HG02571 (cell line): Measurements from ENCODE around the gene RIMS1.

Experiments
- ATAC-seq: cut with Tn5 transposase; IDR thresholded peaks from one replicate; pipeline ENCODE4 v1.9.1; 2021; ENCODE audit warnings: mild to moderate bottlenecking, moderate library complexity; ENCODE audit not compliant: unreplicated experiment

The RIMS1 gene

DNA sequence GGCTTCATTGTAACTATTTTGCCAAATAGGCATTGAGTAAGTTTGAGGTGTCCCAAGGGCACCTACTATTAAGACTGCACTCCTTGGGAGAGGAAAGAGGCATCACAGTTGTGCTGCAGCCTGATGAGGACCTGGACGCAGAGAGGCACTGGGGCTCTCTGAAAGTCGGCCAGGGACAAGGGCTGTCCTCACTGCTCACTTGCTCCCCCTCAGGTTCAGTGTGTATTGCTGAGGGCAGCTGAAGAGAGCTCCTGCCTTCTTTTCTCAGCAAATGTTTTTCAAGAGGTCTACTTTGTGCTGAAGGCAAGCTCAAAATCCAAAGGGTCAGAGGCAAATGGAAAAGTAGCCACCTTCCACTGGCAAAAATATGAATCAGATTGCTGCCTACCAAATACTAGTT, 331.8 kb downstream of the RIMS1 start:
- peak; percentile 65 for ATAC-seq

DNA sequence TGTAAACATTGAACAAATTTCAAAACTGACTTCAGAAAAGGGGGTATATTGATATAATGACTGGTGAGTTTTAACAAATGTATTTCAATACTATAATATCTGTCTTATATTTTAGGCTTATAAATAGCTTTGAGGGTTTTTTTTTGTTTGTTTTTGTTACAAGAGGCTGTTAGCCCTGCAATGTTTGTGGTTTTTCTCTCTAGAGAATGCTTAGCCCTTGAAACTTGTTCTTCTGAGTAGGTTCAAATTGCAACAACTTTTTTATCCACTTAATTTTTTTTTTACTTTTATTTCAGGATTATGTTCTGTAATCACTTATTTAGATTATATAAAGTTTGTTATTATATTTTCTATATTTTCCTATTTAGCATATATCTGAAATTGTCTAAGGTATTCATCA, 333.2 kb downstream of the RIMS1 start:
- ATAC-seq: no peak

DNA sequence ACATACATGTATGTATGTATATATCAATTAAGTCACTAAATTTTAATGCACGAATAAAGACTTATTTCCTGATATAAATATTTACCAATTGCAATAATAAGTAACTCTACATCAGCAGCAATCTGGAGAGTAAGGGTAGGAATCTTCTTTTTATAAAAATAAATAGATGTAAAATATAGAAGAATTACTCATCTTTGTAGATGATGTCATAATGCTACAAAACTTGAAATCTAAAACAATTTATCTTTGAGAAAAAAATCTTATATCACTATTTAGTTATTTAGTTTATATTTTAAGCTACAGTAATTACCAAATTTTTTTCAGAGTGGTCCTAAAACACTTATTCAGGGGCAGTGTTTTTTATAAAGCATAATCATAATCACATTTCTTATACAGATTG, 351.7 kb downstream of the RIMS1 start:
- no peak for ATAC-seq

DNA sequence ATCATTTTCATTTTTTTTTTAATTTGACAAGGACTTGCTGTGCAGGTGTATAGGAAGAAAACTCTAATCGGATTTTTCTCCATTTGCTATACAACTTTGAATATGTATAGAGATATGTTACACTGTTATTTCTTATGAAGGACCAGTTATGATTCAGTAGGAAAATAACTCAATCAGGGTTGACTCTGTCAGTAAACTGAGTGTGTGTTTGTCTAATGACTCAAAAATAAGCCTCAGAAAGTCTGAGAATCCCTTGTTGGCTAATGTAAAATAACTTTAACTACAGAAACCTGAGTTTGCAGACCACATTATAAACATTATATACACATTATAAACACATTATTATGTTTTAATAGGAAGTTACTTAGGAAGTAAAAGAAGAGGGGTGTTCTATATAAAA, 352.6 kb downstream of the RIMS1 start:
- no peak for ATAC-seq

DNA sequence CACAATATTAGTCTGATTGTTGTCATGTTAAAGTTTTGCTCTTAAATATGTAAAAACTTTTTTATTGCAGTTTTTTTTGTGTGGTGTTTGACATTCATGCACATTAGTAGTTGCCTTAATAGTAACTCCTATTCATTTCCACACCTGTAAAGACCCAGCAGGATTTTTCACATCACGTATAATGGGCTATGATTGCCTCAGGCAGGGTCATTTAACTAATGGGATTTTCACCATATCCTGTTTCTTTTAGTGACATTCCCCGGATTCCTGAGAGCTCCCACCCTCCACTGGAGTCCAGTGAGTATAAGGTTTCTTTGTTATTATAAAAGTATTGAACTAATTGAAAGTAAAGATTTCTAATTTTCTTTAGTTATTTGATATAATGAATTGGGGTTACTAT, 359.2 kb downstream of the RIMS1 start:
- ATAC-seq: no peak

DNA sequence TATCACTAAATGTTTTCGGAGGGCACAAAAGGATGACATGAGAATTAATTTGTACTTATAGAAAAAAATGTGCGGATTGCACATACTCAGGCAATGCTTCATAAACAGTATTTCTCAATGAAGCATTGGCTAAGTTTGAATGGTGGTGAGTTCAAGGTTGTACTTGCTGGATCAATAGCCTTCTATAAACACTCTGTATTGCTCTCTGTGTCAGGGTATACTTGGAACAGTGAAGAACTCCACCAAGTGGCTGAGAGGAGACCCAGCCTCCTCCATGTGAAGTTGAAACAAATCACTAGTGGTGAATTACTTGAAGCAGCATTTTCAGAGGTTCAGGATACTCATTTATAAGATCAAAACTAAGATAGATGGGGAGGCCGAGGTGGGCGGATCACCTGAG, 360.6 kb downstream of the RIMS1 start:
- ATAC-seq: no peak

DNA sequence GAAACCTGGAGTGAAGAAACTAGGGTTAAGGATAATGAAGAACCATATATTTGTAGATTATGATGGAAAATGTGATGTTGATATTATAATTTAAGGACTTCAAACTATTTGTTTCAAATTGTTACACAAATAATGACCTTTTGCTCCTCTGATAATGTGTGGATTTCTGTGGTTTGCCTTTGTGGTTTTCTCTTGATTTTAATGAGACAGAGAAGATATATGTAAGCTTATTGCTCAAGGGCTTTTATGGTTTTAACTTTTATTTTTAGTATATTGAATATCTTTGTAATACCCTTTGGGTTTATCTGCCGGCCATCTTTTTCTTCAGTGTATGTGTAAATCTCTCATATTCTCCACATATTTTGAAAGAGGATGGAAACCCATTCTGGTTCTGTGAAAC, 362.3 kb downstream of the RIMS1 start:
- no peak for ATAC-seq

DNA sequence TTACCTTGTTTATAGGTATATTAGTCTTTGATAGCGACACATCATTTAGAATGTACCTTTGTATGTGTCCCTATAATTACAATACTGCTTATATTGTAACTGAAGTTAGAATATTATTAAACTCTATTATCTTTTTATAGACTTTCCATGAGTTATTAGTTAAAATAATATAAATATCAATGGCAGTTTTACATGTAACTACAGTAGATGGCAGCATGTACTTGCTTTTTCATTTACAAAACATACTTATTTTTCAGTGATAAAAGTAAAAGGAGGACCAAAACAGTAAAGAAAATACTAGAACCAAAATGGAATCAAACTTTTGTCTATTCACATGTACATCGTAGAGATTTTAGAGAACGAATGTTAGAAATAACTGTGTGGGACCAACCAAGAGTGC, 364.3 kb downstream of the RIMS1 start:
- ATAC-seq: no peak

DNA sequence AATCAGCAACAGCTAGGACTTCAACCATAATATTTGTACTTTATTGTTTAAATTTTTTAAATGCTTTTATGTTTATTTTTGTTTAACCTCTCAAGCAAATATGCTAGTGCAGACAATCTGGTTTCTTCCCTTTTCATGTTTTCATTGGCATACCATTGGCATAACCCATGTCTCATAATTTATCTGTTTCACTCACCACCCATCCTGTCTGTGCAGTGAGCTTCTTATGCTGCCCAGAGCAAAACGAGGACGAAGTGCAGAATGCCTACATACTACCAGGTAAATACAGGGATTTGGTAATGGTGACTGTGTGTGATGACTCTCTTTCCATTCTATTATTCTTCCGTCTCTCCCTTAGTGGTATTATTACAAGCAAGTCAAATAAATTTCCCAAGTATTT, 374.1 kb downstream of the RIMS1 start:
- no peak for ATAC-seq

DNA sequence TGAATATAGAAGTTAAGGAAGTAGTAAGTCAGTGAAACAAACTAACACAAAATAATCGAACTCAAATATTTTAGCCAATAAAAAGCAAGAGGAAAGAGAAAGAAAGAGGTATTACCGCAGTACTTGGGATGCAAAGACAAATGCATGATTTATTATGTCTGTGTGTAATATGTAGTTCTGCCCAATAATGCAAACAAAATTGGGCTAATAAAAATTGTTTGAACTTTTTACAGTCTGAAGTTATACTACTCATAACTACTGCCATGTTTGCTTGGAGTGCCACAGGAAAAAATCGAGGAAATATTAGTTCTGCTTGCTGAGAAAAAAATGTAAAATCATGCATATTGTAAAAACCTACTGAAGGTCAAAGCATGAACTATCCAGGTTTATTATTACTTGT, 375.2 kb downstream of the RIMS1 start:
- no peak for ATAC-seq

DNA sequence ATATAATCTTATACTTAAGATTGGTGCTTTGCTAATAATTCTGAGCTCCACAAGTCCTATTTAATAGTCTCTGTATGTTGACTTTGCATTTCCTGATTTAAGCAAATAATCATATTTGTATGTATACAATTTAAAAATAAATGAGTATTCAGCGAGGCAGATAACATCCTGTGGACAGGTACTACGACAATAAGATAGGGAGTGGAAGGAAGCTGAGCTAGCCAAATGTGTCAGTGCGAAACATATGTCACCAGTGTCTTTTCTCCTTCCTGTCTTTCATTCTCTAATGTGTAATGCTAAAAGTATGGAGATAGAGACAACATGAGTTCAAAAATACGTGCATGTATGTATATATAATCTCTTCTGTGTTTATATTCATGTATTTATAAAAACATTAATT, 375.9 kb downstream of the RIMS1 start:
- ATAC-seq: no peak

DNA sequence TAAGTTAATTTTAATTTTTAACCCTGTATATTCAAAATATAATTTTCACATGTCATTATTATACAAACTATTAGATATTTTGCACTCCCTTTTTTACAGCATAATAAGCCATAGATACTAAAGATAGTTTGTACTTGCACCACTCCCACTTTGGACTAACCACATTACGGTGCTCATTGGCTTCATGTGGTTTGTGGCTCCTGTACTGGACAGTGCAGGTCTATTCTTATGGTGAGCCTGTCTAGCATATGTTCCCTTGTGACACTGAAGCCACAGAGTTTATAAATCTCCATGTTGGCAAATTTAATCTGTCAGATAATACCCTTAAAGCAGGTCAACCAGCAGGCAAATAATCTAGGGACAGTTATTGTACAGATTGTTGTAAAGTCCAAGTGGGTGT, 381.1 kb downstream of the RIMS1 start:
- ATAC-seq: no peak

DNA sequence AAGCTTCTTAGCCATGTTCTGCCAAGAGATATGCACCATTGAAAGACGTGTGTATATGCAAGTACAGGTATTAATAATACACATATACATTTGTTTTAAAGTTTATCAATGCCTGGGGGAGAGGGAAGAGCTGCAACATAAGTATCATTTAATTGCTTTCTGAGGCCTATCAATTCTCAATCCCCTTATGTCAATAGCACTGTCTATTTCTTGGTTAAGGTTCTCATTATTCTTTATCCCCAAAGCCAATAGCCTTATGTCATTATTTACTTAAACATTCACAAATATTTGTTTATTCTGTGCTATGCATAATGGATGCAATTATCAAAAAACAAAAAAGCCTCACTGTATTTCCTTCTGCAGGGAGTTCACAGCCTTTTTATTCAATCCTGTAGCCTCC, 385.2 kb downstream of the RIMS1 start:
- no peak for ATAC-seq

DNA sequence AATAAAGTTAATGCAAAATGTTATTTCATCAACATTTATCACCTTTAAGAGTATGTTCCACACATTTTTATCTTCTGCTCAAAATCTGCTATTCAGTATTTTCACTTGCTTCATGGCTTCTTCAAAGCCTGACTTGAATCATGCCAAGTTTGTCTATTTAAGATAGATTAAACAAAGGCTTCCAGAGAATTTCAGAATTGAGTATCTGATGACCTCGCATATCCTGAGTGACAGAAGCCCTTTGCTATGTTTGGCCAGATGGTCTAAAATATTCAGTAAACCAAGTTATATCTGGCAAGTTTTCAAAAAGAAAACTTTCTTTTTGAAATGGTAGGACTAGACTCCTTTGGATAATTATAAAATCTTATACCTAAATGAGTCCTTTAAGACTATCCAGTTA, 386.6 kb downstream of the RIMS1 start:
- no peak for ATAC-seq

DNA sequence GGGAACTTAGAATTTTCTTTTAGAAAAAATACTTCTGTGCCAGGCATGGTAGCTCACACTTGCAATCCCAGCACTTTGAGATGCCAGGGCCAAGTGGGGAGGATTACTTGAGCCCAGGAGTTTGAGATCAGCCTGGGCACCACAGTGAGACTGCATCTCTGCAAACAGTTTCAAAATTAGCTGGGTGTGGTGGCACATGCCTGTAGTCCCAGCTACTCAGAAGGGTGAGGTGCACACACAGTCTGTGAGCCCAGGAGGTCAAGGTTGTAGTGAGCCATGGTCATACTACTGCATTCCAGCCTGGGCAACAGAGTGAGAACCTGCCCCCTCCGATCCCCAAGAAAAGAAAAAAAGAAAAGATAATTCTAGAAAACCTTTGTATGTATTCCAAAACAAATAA, 389.5 kb downstream of the RIMS1 start:
- no peak for ATAC-seq

DNA sequence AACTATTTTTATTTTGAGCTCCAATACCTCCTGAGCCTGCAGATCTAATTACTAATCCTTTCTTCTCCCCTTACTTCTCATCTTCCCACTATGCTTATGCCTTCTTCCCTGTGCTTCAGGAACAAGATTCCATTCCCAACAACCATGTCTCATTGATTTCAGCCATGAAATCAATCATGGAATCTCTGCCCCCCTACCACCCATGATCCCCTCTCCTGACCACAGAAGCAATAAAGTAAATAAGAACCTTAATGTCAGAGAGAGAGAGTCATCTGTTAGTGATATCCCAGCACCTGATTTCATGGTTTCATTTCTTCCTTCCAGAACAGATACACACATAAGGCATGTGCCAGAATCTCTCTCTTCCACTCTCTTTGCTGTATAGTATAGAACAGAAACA, 395.9 kb downstream of the RIMS1 start:
- no peak for ATAC-seq

DNA sequence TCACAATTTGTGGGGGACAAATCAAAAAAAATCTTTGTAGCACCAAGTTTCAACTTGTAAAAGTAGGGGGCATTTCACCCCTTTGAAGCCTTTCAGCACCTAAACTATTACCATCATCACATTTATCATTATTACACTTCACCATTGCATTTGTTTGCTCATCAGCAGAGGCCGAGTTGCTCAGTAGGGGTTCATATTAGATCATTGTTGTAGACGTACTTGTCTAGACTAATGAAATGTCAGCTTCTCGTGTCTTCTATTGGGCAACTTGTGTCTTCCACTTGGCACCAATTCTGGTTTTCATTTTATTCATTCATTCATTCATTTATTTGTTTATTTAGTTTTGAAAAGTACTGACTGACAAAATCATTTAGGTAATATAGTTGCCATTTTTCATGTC, 397.2 kb downstream of the RIMS1 start:
- ATAC-seq: no peak

DNA sequence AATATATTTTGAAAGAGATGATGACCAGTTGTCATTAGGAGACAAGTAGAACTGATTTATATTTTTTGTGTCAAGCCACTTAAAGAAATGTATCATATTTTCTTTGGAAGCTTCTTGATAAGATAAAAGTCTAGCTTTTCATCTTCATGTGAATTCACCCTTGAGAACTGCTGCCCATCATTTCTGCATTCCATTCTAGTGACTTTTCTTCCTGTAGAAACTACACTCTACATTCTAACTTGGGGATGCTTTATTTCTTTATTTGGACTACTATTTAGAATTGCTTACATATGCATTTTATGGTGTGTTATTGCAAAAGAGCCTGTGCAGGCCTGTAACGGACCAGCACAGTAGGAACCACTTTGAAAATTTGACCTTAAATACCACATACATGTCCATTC, 400.6 kb downstream of the RIMS1 start:
- no peak for ATAC-seq

DNA sequence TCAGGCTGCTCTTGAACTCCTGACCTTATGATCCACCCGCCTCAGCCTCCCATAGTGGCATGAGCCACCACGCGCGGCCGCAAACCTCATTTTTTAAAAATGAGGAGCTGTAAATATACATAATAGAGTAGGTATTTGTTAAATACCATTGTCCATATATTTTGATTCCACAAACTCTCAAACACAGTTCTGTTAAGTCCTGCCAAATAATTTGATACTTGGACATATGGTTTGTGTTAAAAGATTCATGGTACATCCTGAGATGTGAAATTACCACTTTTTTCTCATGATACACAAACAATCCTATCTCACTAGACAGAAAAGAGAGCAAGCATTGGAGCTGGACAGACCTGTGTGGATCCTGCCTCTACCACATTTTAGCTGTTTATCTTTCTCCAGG, 401.5 kb downstream of the RIMS1 start:
- no peak for ATAC-seq

DNA sequence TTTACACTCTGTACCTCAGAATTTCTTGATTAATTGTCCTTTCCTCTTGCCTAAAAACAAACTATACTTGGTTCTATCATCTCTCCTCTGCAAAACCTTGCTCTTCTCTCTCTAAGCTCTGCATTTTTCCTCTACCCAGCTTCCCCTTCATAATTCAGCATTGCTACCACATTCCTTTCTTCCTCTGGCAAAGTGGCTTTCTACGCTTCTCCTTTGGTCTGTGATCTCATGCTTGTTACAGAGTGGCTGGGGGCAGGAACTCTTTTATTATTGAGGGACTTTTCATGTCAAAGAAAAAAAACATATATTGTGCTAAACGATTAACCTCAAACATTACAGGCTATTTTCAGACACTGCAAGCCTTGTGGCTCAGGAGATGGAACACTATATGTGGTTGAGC, 402.2 kb downstream of the RIMS1 start:
- ATAC-seq: no peak

DNA sequence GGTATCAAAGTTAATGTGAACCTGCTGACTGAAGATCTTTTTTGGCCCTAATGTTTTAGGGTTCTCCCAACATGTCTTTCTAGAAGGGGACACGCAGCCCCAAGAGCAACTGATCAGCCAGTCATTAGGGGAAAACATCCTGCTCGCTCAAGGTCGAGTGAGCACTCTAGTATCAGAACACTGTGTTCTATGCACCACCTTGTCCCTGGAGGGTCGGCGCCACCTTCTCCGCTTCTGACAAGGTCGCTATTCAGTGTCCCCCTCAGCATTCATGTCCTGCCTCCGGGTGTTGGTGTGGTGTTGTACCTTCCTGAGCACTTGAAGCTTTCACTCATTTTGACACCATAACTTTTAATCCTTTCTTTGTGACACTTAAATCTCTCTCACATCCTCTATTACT, 404.3 kb downstream of the RIMS1 start:
- ATAC-seq: no peak

DNA sequence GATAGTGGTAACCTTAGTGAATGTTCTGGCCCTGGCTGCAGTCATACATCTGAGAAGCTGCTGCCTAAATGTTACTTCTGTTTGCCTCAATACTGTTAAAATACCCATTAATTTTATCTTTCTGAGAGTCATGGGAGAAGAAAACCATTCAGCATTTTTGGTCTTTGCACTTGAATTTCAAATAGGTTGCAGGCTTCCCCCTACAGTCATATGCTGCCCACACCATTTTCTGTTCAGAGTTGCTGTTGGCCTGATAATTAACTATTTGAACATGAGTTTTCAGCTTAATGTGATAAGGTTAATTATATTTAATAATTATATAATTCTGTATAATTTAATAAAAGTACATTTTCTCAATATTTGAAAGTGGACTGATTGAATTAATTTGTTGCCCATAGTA, 410.0 kb downstream of the RIMS1 start:
- ATAC-seq: no peak

DNA sequence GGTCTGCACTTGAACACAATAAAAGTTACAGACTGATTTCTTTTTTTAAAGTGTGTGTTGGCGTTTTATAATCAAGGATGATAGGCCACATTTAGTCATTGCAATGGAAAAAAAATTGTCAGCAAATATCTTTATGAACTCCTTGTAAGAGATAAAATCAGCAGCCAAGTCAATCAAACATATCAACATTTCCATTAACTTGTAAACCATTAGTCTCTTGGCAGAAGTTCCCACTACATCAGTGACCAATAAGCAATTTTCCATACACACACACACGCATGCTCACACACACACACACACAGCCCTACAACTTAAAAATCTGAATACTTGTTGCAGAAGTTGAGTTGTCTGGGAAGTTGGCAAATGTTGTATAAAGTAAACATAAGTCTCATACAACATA, 419.6 kb downstream of the RIMS1 start:
- no peak for ATAC-seq

DNA sequence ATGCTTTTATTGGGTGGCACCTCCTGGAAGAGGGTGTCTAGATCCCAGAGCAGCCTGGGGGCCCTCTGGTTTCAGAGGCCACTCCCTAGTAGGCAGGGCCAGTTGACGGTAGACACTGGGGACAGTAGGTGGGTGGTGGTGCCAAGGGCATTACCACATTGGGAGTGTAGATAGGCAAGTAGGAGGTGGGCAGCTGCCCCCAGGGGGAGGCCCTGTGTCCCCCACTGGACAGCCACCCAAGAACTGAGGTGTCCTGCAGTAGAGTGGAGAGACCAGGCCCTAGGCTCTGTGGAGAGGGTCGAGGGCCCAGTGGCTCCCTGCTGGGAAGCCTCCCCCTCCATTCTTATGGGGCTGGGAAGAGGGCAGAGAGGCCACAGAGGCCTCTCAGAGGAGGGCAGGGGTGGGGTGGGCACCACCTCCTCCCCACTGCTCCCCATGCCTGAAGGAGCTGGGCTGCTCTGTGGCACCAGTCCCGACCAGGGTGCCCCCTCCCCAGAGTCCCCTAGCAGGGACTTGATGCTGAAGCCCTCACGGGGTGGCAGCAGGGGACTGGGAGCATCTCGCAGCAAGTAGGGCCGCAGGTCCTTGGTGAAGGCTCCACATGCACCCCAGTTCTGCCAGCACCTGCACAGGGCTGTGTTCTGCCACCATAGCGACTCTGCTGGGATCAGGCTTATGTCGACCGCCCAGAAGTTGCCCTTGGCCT, 430.5 kb downstream of the RIMS1 start:
- no peak for ATAC-seq
